ENCODE data around the gene ERICH2.

- TF ChIP-seq CTCF (conservative IDR thresholded peaks at IDR 0.05 in 1 of 2, IDR thresholded peaks at IDR 0.05 in 1 of 2; ENCODE audit: extremely low read depth in 1 of 2, insufficient read depth in 1 of 2, low read depth in 1 of 2, low read length in 2 of 2) (no peak), EZH2 (IDR thresholded peaks at IDR 0.05; ENCODE audit: borderline replicate concordance, low read length) (no peak)
Observed at GRCh38 chr2:170744248-170745002, 25.8 kb upstream of the ERICH2 start.
